ENCODE results near the gene CYSRT1.
"Not testable (repeated sequence)": the region's sequence is repeated elsewhere in the genome, so short reads cannot be mapped to it uniquely, and the experiment has no call there.

GRCh38 chr9:137243266-137243625 lies 18.3 kb downstream of the CYSRT1 start:
- TF ChIP-seq CTCF, EZH2phosphoT487 (IDR thresholded peaks at IDR 0.05): not testable (repeated sequence)

Data from neural progenitor cell (in vitro differentiated cells).